Measurements from ENCODE around the gene PRKG1.

PRKG1 gene

GRCh38 chr10:51501396-51501795 is 427.1 kb downstream of the PRKG1 start:
- Mint-ChIP-seq H3K9me3 (no peaks in the 10 kb centered on the region), H3K36me3 (ENCODE audit: low read depth) (no peaks in the 10 kb centered on the region), H3K27me3 (no peaks in the 10 kb centered on the region), H3K4me3 (no peak overlapping the region), H3K4me1 (no peaks in the 10 kb centered on the region), H3K27ac (no peak overlapping the region)
- no peak for ATAC-seq
- no peak for DNase-seq

- Mint-ChIP-seq H3K27me3 (no peaks in the 10 kb centered on the region), H3K36me3 (ENCODE audit: low read depth) (no peaks in the 10 kb centered on the region)
- ATAC-seq, result no peak
Observed at GRCh38 chr10:51502124-51502523, 427.8 kb downstream of the PRKG1 start.

GRCh38 chr10:51503378-51503777 is 429.1 kb downstream of the PRKG1 start:
- Mint-ChIP-seq H3K27me3 (no peaks in the 10 kb centered on the region), H3K4me3 (no peak overlapping the region), H3K27ac (no peak overlapping the region), H3K9me3 (no peaks in the 10 kb centered on the region), H3K36me3 (ENCODE audit: low read depth) (no peaks in the 10 kb centered on the region), H3K4me1 (no peaks in the 10 kb centered on the region)
- DNase-seq (no peak), ATAC-seq (no peak)

More at GRCh38 chr10:51502124-51502523, 427.8 kb downstream of the PRKG1 start:
- no peaks in the 10 kb centered on the region for H3K4me1 Mint-ChIP-seq
- no peak for DNase-seq
- H3K27ac Mint-ChIP-seq, result no peak overlapping the region
- H3K4me3 Mint-ChIP-seq, result no peak overlapping the region
- no peaks in the 10 kb centered on the region for H3K9me3 Mint-ChIP-seq

- Mint-ChIP-seq H3K27ac (no peak overlapping the region), H3K4me3 (no peak overlapping the region), H3K36me3 (ENCODE audit: low read depth) (no peaks in the 10 kb centered on the region), H3K9me3 (no peaks in the 10 kb centered on the region), H3K27me3 (no peaks in the 10 kb centered on the region), H3K4me1 (no peaks in the 10 kb centered on the region)
- no peak for DNase-seq
- ATAC-seq, result no peak
Observed at GRCh38 chr10:51507476-51507875, 433.2 kb downstream of the PRKG1 start.

GRCh38 chr10:51508156-51508555 is 433.9 kb downstream of the PRKG1 start:
- Mint-ChIP-seq H3K9me3 (no peaks in the 10 kb centered on the region), H3K36me3 (ENCODE audit: low read depth) (no peaks in the 10 kb centered on the region), H3K27me3 (no peaks in the 10 kb centered on the region), H3K4me1 (no peaks in the 10 kb centered on the region), H3K4me3 (no peak overlapping the region), H3K27ac (no peak overlapping the region)
- no peak for ATAC-seq
- no peak for DNase-seq

- DNase-seq, result no peak
- Mint-ChIP-seq H3K4me3 (no peak overlapping the region), H3K4me1 (no peaks in the 10 kb centered on the region), H3K27me3 (no peaks in the 10 kb centered on the region), H3K36me3 (ENCODE audit: low read depth) (no peaks in the 10 kb centered on the region), H3K27ac (no peak overlapping the region), H3K9me3 (no peaks in the 10 kb centered on the region)
- ATAC-seq, result no peak
Observed at GRCh38 chr10:51510231-51510630, 435.9 kb downstream of the PRKG1 start.

- Mint-ChIP-seq H3K27ac (no peak overlapping the region), H3K9me3 (peaks cover 5% of the 10 kb centered on the region), H3K36me3 (ENCODE audit: low read depth) (no peaks in the 10 kb centered on the region), H3K27me3 (no peaks in the 10 kb centered on the region), H3K4me3 (no peak overlapping the region), H3K4me1 (no peaks in the 10 kb centered on the region)
- ATAC-seq, result no peak
- DNase-seq, result no peak
Observed at GRCh38 chr10:51521605-51522004, 447.3 kb downstream of the PRKG1 start.

GRCh38 chr10:51522858-51523257 is 448.6 kb downstream of the PRKG1 start:
- Mint-ChIP-seq H3K4me1 (no peaks in the 10 kb centered on the region), H3K27me3 (no peaks in the 10 kb centered on the region), H3K4me3 (no peak overlapping the region), H3K27ac (no peak overlapping the region), H3K9me3 (no peaks in the 10 kb centered on the region), H3K36me3 (ENCODE audit: low read depth) (no peaks in the 10 kb centered on the region)
- ATAC-seq (no peak), DNase-seq (no peak)

- H3K9me3 Mint-ChIP-seq, result no peaks in the 10 kb centered on the region
- H3K36me3 Mint-ChIP-seq (ENCODE audit: low read depth), result no peaks in the 10 kb centered on the region
- no peaks in the 10 kb centered on the region for H3K4me1 Mint-ChIP-seq
- ATAC-seq (no peak), DNase-seq (no peak)
- H3K27ac Mint-ChIP-seq, result no peak overlapping the region
- no peaks in the 10 kb centered on the region for H3K27me3 Mint-ChIP-seq
- no peak overlapping the region for H3K4me3 Mint-ChIP-seq
Observed at GRCh38 chr10:51523440-51523839, 449.2 kb downstream of the PRKG1 start.

GRCh38 chr10:51524041-51524440 is 449.8 kb downstream of the PRKG1 start:
- Mint-ChIP-seq H3K4me1 (no peaks in the 10 kb centered on the region), H3K4me3 (no peak overlapping the region), H3K27me3 (no peaks in the 10 kb centered on the region), H3K27ac (no peak overlapping the region), H3K36me3 (ENCODE audit: low read depth) (no peaks in the 10 kb centered on the region), H3K9me3 (no peaks in the 10 kb centered on the region)
- ATAC-seq (no peak), DNase-seq (no peak)

- Mint-ChIP-seq H3K27me3 (no peaks in the 10 kb centered on the region), H3K36me3 (ENCODE audit: low read depth) (no peaks in the 10 kb centered on the region), H3K27ac (no peak overlapping the region), H3K9me3 (no peaks in the 10 kb centered on the region), H3K4me3 (no peak overlapping the region), H3K4me1 (no peaks in the 10 kb centered on the region)
- no peak for ATAC-seq
- no peak for DNase-seq
Observed at GRCh38 chr10:51527522-51528219, 453.4 kb downstream of the PRKG1 start.

GRCh38 chr10:51528527-51528926 is 454.2 kb downstream of the PRKG1 start:
- no peak for DNase-seq

GRCh38 chr10:51530541-51530940 is 456.3 kb downstream of the PRKG1 start:
- no peaks in the 10 kb centered on the region for H3K36me3 Mint-ChIP-seq (ENCODE audit: low read depth)
- H3K4me3 Mint-ChIP-seq, result no peak overlapping the region
- DNase-seq, result no peak
- no peak for ATAC-seq
- H3K4me1 Mint-ChIP-seq, result no peaks in the 10 kb centered on the region
- no peaks in the 10 kb centered on the region for H3K9me3 Mint-ChIP-seq
- no peak overlapping the region for H3K27ac Mint-ChIP-seq
- no peaks in the 10 kb centered on the region for H3K27me3 Mint-ChIP-seq

More at GRCh38 chr10:51528527-51528926, 454.2 kb downstream of the PRKG1 start:
- no peaks in the 10 kb centered on the region for H3K36me3 Mint-ChIP-seq (ENCODE audit: low read depth)
- no peak overlapping the region for H3K27ac Mint-ChIP-seq
- H3K9me3 Mint-ChIP-seq, result no peaks in the 10 kb centered on the region
- no peak overlapping the region for H3K4me3 Mint-ChIP-seq
- H3K4me1 Mint-ChIP-seq, result no peaks in the 10 kb centered on the region
- ATAC-seq, result no peak
- no peaks in the 10 kb centered on the region for H3K27me3 Mint-ChIP-seq

GRCh38 chr10:51532044-51532443 is 457.8 kb downstream of the PRKG1 start:
- ATAC-seq, result no peak
- Mint-ChIP-seq H3K9me3 (no peaks in the 10 kb centered on the region), H3K4me1 (no peaks in the 10 kb centered on the region), H3K27me3 (no peaks in the 10 kb centered on the region), H3K4me3 (no peak overlapping the region), H3K27ac (no peak overlapping the region), H3K36me3 (ENCODE audit: low read depth) (no peaks in the 10 kb centered on the region)
- DNase-seq, result no peak

GRCh38 chr10:51542853-51543252 is 468.6 kb downstream of the PRKG1 start:
- no peaks in the 10 kb centered on the region for H3K4me1 Mint-ChIP-seq
- no peaks in the 10 kb centered on the region for H3K9me3 Mint-ChIP-seq
- no peak overlapping the region for H3K4me3 Mint-ChIP-seq
- no peaks in the 10 kb centered on the region for H3K36me3 Mint-ChIP-seq (ENCODE audit: low read depth)
- ATAC-seq, result no peak
- no peak for DNase-seq
- no peak overlapping the region for H3K27ac Mint-ChIP-seq
- H3K27me3 Mint-ChIP-seq, result no peaks in the 10 kb centered on the region

GRCh38 chr10:51544933-51545332 is 470.6 kb downstream of the PRKG1 start:
- Mint-ChIP-seq H3K4me1 (no peaks in the 10 kb centered on the region), H3K27me3 (no peaks in the 10 kb centered on the region), H3K4me3 (no peak overlapping the region), H3K36me3 (ENCODE audit: low read depth) (no peaks in the 10 kb centered on the region), H3K9me3 (no peaks in the 10 kb centered on the region), H3K27ac (no peak overlapping the region)
- no peak for ATAC-seq
- DNase-seq, result no peak

Measured in activated naive CD8-positive, alpha-beta T cell treated with anti-CD3 and anti-CD28 coated beads, Interleukin-2, amount 50 U/mL, for 24 hours (primary cell).